ENCODE data around the gene MCC.

The MCC gene

DNA sequence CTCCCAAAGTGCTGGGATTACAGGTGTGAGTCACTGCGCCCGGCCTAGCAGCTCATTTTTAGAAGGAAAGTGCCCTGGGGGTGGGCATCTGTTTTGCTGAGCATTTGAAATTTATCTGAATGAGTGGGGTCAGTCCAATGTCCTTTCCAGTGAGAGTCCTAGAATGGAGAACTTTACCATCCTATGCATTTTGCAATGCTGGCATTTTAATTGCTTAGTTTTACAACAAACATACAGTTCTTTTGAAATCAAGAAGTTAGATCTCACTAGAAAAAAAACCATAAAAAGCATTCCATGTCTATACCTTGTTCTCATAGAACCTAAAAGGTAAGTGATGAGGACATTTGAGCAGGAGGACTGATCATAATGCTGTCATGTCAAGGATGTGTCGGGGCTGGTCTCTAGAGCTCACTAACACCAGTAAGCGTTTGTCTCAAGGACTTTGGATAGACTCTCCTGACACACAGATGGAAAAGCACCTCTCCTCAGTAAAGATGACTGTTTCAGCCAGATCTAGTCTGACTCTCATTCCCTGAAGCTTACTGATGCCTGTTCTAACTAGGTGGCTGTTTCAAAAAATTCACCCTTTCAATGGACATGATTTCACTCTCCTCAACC lies 427.7 kb downstream of the MCC start:
- TF ChIP-seq CTCF (conservative IDR thresholded peaks at IDR 0.05) = no peak
- H3K27ac ChIP-seq = no peak overlapping the region

GRCh38 chr5:113059232-113060040 lies 428.8 kb downstream of the MCC start:
- H3K27ac ChIP-seq = no peak overlapping the region
- no peak for TF ChIP-seq CTCF (conservative IDR thresholded peaks at IDR 0.05)

DNA sequence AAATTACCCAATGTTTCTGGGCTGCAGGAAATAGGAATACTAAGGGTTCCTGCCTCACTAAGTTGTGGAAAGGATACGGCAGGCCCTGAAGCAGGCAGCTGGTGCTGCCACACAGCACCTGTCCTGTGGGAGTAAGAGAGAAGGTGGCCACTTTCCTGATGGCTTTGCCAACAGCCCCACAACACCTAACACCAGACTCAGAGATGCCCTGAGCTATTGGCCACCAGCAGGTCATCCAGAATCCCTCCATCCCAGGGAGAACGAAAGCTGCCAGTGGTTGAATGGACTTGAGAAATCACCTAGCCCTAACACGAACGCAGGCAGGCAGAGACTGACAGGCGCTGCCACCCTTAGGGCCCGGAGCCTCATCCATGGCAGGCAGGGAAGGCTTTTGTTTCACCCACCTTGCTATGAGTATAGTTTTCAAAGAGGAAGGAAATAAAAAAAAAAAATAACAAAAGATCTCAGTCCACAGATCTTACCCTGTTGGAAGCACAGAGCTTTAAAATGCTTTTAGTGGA lies 429.5 kb downstream of the MCC start:
- H3K27ac ChIP-seq = no peak overlapping the region
- TF ChIP-seq CTCF (conservative IDR thresholded peaks at IDR 0.05) = no peak

DNA sequence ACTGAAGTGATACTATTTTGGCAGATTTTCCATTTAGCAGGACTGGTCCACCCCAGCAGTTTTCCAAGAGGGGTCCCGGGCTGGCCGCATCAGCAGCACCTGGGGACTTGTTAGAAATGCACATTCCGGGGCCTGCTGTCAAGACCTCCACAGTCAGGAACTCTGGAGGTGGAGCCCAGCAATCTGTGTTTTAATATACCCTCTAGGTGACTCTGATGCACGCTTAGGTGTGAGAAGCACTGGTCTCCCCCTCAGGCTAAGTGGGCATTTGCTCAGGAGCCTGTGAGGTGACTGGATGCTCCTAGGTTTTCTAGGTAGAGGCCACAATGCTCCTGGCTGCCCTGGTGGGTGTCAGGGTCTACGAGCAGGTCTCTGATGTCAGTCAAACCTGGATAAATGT lies 430.0 kb downstream of the MCC start:
- TF ChIP-seq CTCF (conservative IDR thresholded peaks at IDR 0.05) = no peak
- no peak overlapping the region for H3K27ac ChIP-seq

- H3K27ac ChIP-seq = no peak overlapping the region
- peak; percentile 43 for TF ChIP-seq CTCF (conservative IDR thresholded peaks at IDR 0.05)
These were observed 430.7 kb downstream of the MCC start for GRCh38 chr5:113057557-113057984.

- no peak overlapping the region for H3K27ac ChIP-seq
- TF ChIP-seq CTCF (conservative IDR thresholded peaks at IDR 0.05) = no peak
These were observed 431.3 kb downstream of the MCC start for GRCh38 chr5:113056988-113057387.

DNA sequence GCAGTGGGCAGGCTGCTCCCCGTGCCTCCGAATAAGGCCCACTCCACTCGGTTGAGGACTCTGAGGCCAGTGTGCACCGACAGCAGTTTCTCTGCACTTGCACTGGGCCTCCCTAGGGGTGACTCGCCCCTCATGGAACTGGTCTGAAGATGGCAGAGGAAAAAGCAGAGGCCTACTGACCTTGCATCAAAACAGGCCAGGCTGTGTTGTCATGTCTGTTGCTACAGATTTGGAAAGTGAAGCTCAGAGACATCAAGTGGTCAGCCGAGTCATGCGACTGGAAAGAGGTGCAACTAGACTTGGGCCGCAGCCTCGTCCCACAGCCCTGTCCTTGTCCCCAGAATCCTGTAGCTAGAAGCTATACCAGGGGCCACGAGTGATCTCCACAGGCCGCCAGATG lies 433.4 kb downstream of the MCC start:
- no peak overlapping the region for H3K27ac ChIP-seq
- no peak for TF ChIP-seq CTCF (conservative IDR thresholded peaks at IDR 0.05)
